Measurements from ENCODE around the gene ITPR2.
A peak's percentile ranks its signal among the peaks of the same experiment; 100 is the strongest.
"Not testable (repeated sequence)": the region's sequence is repeated elsewhere in the genome, so short reads cannot be mapped to it uniquely, and the experiment has no call there.

The ITPR2 gene

DNA sequence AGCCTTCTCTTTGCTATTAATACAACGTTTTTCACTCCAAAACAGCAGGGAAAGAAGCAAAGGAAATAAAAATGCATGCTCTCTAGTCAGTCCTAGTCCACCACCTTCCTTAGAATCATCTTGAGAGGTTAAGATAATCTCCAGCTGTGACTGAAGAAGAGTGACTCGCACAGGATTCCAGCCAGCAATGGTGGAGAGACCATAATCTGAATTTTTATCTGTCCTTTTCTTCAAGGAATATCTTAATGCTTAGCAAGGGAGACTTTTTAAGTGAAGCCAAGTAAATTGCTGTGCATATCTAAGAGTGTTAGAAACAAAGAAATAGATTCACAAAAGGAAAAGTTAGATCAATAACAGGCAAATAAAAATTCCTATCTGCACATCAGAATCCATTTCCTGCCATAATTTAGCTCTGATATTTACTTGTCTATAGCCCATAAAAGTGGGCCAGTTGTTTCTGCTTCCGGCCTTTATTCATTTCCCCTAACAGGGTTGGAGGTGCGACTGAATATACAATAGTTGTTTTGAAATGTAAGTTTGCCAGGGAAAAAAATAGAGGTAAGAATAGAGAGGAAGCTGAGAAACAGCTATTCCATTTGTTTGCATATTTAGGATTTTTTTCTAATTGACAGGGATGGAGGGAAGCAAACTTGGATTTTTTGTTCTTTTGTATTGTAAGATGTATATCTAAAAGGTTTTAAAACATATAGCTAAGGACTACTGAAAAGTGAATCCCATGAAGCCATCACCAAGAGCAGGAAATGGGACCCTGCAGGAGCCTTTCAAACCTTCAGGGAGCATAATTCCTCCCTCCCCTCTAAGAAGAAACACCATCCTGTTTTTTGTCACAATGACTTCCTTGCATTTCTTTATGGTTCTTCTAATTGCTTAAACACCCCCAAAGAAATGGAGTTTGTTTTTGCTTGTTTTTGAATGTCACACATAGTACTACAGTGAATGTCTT, 154.0 kb downstream of the ITPR2 start:
- TF ChIP-seq, protein P1, sequence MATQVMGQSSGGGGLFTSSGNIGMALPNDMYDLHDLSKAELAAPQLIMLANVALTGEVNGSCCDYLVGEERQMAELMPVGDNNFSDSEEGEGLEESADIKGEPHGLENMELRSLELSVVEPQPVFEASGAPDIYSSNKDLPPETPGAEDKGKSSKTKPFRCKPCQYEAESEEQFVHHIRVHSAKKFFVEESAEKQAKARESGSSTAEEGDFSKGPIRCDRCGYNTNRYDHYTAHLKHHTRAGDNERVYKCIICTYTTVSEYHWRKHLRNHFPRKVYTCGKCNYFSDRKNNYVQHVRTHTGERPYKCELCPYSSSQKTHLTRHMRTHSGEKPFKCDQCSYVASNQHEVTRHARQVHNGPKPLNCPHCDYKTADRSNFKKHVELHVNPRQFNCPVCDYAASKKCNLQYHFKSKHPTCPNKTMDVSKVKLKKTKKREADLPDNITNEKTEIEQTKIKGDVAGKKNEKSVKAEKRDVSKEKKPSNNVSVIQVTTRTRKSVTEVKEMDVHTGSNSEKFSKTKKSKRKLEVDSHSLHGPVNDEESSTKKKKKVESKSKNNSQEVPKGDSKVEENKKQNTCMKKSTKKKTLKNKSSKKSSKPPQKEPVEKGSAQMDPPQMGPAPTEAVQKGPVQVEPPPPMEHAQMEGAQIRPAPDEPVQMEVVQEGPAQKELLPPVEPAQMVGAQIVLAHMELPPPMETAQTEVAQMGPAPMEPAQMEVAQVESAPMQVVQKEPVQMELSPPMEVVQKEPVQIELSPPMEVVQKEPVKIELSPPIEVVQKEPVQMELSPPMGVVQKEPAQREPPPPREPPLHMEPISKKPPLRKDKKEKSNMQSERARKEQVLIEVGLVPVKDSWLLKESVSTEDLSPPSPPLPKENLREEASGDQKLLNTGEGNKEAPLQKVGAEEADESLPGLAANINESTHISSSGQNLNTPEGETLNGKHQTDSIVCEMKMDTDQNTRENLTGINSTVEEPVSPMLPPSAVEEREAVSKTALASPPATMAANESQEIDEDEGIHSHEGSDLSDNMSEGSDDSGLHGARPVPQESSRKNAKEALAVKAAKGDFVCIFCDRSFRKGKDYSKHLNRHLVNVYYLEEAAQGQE (IDR thresholded peaks at IDR 0.05; ENCODE audit: insufficient replicate concordance, low read depth) = no peak
- TF ChIP-seq SPI1 (IDR thresholded peaks at IDR 0.05; ENCODE audit: borderline replicate concordance, low read depth) = no peak
- TF ChIP-seq, protein P2, sequence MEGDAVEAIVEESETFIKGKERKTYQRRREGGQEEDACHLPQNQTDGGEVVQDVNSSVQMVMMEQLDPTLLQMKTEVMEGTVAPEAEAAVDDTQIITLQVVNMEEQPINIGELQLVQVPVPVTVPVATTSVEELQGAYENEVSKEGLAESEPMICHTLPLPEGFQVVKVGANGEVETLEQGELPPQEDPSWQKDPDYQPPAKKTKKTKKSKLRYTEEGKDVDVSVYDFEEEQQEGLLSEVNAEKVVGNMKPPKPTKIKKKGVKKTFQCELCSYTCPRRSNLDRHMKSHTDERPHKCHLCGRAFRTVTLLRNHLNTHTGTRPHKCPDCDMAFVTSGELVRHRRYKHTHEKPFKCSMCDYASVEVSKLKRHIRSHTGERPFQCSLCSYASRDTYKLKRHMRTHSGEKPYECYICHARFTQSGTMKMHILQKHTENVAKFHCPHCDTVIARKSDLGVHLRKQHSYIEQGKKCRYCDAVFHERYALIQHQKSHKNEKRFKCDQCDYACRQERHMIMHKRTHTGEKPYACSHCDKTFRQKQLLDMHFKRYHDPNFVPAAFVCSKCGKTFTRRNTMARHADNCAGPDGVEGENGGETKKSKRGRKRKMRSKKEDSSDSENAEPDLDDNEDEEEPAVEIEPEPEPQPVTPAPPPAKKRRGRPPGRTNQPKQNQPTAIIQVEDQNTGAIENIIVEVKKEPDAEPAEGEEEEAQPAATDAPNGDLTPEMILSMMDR (IDR thresholded peaks at IDR 0.05; ENCODE audit: insufficient read depth, low read length) = no peak
- no peak for TF ChIP-seq POLR2AphosphoS5 (IDR thresholded peaks at IDR 0.05; ENCODE audit: low read depth)
- no peak for TF ChIP-seq GABPA (IDR thresholded peaks at IDR 0.05; ENCODE audit: low read depth)
- Histone ChIP-seq H3K4me3 (replicated peaks; ENCODE audit: insufficient read depth, low read length) (no peak overlapping the region), H3K27ac (replicated peaks) (no peak overlapping the region), H3K27me3 (ENCODE audit: insufficient read depth, poor library complexity, severe bottlenecking) (no peaks in the 10 kb centered on the region)
- no peak for DNase-seq (ENCODE audit: low read depth in 1 of 2, low spot score in 1 of 2)

- DNase-seq (ENCODE audit: low read depth in 1 of 2, low spot score in 1 of 2); H3K27ac ChIP-seq (replicated peaks); H3K4me3 ChIP-seq (replicated peaks; ENCODE audit: insufficient read depth, low read length); H3K27me3 ChIP-seq (ENCODE audit: insufficient read depth, poor library complexity, severe bottlenecking): not testable (repeated sequence)
Observed at GRCh38 chr12:26671487-26671886, 161.5 kb downstream of the ITPR2 start.

DNA sequence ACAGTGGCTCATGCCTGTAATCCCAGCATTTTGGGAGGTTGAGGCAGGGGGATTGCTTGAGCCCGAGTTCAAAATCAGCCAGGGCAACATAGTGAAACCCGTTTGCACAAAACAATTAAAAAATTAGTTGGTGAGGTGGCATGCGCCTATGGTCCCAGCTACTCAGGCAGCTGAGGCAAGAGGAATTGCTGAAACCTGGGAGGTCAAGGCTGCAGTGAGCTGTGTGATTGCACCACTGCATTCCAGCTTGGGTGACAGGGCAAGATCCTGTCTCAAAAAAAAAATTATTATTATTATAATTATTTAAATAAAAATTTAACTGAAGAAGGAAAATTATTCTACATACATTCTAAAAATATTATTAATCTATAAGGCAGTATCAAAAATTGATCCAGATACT, 164.1 kb downstream of the ITPR2 start:
- H3K27ac ChIP-seq (replicated peaks) = no peak overlapping the region
- H3K4me3 ChIP-seq (replicated peaks; ENCODE audit: insufficient read depth, low read length) = no peak overlapping the region
- TF ChIP-seq, protein P2 (IDR thresholded peaks at IDR 0.05; ENCODE audit: insufficient read depth, low read length) = no peak
- TF ChIP-seq GABPA (IDR thresholded peaks at IDR 0.05; ENCODE audit: low read depth) (no peak), POLR2AphosphoS5 (IDR thresholded peaks at IDR 0.05; ENCODE audit: low read depth) (no peak), SPI1 (IDR thresholded peaks at IDR 0.05; ENCODE audit: borderline replicate concordance, low read depth) (no peak)
- TF ChIP-seq, protein P1 (IDR thresholded peaks at IDR 0.05; ENCODE audit: insufficient replicate concordance, low read depth) = no peak
- no peaks in the 10 kb centered on the region for H3K27me3 ChIP-seq (ENCODE audit: insufficient read depth, poor library complexity, severe bottlenecking)
- peak in 1 of 2 experiments; percentile 10 for DNase-seq (ENCODE audit: low read depth in 1 of 2, low spot score in 1 of 2)

DNA sequence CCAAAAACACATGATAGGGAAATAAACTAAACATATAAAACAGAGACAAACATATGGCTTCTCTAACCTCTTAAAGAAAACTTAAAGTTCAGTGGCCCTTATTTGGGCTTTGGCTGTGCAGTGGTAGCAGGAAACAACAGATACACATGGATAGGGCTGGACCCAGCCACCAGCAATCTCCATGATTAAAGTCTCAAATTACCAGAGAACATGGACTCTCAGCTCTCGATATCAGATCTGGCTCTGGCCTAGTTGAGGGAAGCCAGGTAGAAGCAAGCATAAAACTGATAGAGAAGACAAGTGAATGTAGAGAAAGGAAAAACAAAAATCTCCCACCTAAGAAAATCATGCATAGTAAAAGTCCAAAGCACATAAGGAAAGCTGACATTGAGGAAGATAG, 164.8 kb downstream of the ITPR2 start:
- no peak overlapping the region for H3K4me3 ChIP-seq (replicated peaks; ENCODE audit: insufficient read depth, low read length)
- no peaks in the 10 kb centered on the region for H3K27me3 ChIP-seq (ENCODE audit: insufficient read depth, poor library complexity, severe bottlenecking)
- TF ChIP-seq GABPA (IDR thresholded peaks at IDR 0.05; ENCODE audit: low read depth) = no peak
- TF ChIP-seq, protein P2 (IDR thresholded peaks at IDR 0.05; ENCODE audit: insufficient read depth, low read length) = no peak
- TF ChIP-seq SPI1 (IDR thresholded peaks at IDR 0.05; ENCODE audit: borderline replicate concordance, low read depth) = no peak
- TF ChIP-seq POLR2AphosphoS5 (IDR thresholded peaks at IDR 0.05; ENCODE audit: low read depth) = no peak
- TF ChIP-seq, protein P1 (IDR thresholded peaks at IDR 0.05; ENCODE audit: insufficient replicate concordance, low read depth) = no peak
- no peak for DNase-seq (ENCODE audit: low read depth in 1 of 2, low spot score in 1 of 2)
- H3K27ac ChIP-seq (replicated peaks) = no peak overlapping the region

Data from HL-60 (cell line).